Coronary artery (tissue), 2 donors: ENCODE results near the gene SIK3.

ENCODE experiments used
- DNase-seq: peaks from one replicate; pipeline ENCODE4 v3.0.0-alpha.2; 2017; ENCODE audit warnings: low spot score
- H3K27ac ChIP-seq, 2 donors: fragments of 200-600 bp; sonication (generic); one replicate each; pipeline ENCODE4 v1.5.1; 2016 to 2019
- H3K4me3 ChIP-seq: fragments of 200-600 bp; sonication (generic); 2 replicates; pipeline ENCODE4 v1.5.1; 2016; ENCODE audit warnings: mild to moderate bottlenecking, moderate library complexity
- TF ChIP-seq, protein P1 (sequence below): fragments of 200-600 bp; sonication (generic); IDR thresholded peaks from one replicate; pipeline ENCODE4 v1.5.1; 2019; ENCODE audit warnings: antibody characterized with exemption

SIK3 gene

DNA sequence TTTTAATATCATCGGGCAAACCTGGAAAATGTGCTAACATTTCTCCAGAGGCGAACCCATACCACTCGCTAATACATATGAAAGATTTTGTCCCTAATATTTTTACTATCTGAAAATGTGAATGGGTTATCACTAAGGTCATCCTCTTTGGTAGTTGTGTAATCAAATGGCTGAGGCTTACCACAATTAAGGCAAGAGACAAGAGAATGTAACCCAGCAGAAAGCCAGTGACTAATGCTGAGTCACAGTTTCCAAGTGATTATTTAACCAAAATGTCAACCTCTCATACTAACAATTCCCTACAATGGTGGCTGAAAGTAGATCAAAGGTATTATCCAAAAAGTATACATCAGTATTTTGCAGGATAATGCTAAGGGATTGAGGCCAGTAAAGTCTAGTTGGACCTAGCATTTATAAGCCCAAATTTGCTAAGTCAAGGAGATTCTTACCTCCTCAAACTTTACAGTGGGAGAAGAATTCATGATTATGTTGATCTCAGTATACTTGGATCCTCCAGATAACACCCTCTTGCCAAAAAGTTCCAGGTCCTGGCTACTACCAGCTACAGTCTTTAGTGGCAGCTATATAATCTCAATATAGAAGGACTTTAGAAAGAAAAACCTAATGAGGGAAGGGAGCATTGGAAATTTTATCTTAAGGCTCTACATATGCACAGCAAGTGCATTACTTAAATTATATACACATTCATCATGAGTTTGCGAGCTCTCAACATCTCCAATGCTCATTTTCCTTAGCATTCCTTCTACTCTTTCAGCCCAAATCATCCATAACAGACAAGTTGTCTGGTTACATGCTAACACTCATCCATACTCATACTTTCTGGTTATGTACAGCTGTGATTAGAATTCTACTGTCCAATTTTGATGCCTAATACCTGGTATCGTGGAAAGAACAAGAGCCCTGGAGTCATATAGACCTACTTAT lies 25.4 kb downstream of the SIK3 start:
- peak overlapping the region; percentile 2 for H3K4me3 ChIP-seq
- no peak overlapping the region for H3K27ac ChIP-seq
- TF ChIP-seq, protein P1, sequence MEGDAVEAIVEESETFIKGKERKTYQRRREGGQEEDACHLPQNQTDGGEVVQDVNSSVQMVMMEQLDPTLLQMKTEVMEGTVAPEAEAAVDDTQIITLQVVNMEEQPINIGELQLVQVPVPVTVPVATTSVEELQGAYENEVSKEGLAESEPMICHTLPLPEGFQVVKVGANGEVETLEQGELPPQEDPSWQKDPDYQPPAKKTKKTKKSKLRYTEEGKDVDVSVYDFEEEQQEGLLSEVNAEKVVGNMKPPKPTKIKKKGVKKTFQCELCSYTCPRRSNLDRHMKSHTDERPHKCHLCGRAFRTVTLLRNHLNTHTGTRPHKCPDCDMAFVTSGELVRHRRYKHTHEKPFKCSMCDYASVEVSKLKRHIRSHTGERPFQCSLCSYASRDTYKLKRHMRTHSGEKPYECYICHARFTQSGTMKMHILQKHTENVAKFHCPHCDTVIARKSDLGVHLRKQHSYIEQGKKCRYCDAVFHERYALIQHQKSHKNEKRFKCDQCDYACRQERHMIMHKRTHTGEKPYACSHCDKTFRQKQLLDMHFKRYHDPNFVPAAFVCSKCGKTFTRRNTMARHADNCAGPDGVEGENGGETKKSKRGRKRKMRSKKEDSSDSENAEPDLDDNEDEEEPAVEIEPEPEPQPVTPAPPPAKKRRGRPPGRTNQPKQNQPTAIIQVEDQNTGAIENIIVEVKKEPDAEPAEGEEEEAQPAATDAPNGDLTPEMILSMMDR, result no peak
- no peak for DNase-seq

DNA sequence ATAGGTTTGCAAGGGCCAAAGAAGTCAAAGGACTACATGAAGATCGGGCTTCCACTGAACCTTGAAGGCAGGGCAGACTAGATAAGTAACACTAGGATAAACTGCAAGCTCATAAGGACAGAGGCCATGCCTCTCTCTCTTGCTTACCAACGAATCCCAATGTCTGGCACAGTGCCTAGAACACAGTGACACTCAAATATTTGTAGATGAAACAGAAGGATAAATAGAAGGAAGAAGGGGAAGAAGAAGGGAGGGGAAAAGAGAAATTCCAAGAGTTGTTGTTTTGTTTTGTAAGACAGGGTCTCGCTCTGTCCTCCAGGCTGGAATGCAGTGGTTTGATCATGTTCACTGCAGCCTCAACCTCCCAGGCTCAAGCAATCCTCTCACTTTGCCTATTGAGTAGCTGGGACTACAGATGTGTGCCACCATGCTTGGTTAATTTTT lies 26.9 kb downstream of the SIK3 start:
- Histone ChIP-seq H3K27ac (no peak overlapping the region), H3K4me3 (no peak overlapping the region)
- no peak for DNase-seq
- TF ChIP-seq, protein P1, result no peak

GRCh38 chr11:117070016-117070415 lies 28.2 kb downstream of the SIK3 start:
- no peak overlapping the region for H3K4me3 ChIP-seq
- TF ChIP-seq, protein P1, result no peak
- H3K27ac ChIP-seq, result no peak overlapping the region
- DNase-seq, result no peak

- Histone ChIP-seq H3K4me3 (no peak overlapping the region), H3K27ac (no peak overlapping the region)
- TF ChIP-seq, protein P1, result no peak
- DNase-seq, result no peak
Measured at GRCh38 chr11:117068303-117068860, 29.8 kb downstream of the SIK3 start.

- no peak overlapping the region for H3K4me3 ChIP-seq
- H3K27ac ChIP-seq, result no peak overlapping the region
- DNase-seq, result no peak
- TF ChIP-seq, protein P1, result no peak
Measured at GRCh38 chr11:117066959-117067358, 31.3 kb downstream of the SIK3 start.

DNA sequence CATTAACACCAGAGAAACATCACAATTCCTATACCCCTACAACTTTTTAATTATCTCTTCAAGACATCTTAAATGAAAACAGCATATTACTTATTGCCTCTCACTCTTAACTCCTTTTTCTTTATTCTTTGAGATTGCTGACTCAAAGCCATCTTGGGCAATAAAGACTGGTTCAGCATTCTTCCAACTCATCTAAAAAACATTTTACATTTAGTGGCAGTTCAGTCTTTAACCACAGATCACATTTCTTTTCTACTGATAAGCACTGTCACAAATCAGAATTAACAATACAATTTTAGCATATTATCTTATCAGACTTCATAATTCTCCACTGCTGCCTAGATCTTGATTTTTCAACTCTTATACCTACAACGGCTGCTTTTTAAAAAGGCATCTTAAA lies 34.0 kb downstream of the SIK3 start:
- no peak overlapping the region for H3K27ac ChIP-seq
- no peak for DNase-seq
- no peak overlapping the region for H3K4me3 ChIP-seq
- TF ChIP-seq, protein P1, result no peak
